GM12878 (cell line): ENCODE results near the gene GLUL. TPM values are rescaled to one million over a fixed set of nuclear protein-coding genes. Genes with fewer than 3 reads are reported as not detected.

ENCODE experiments used
- ATAC-seq: fragments of 200-7000 bp; cut with Tn5 transposase; 3 replicates; pipeline ENCODE4 v1.9.1; 2020; ENCODE audit warnings: mild to moderate bottlenecking, moderate library complexity
- BruUV-seq: library from RNA; stranded (reverse); fragments of 400-500 nt; replicated peaks from 2 replicates; lab custom pipeline; 2021; lab: Mats Ljungman, UMichigan
- CTCF ChIA-PET: fragments of 300-600 bp; sonication (Branson Sonifier 250); formaldehyde crosslinking; extraction: SDS; loops from one replicate; lab custom pipeline; 2021; ENCODE audit warnings: inconsistent platforms; lab: Yijun Ruan, JAX
- POLR2A ChIA-PET: fragments of 350-600 bp; formaldehyde crosslinking; extraction: SDS; loops from one replicate; lab custom pipeline; 2021; ENCODE audit warnings: inconsistent platforms; lab: Charles Lee
- RAD21 ChIA-PET: fragments of 300-600 bp; sonication (Branson Sonifier 250); formaldehyde crosslinking; loops from one replicate; lab custom pipeline; 2023; ENCODE audit warnings: antibody characterized with exemption; ENCODE audit not compliant: unreplicated experiment; lab: Charles Lee
- SMC1A ChIA-PET: fragments of 300-600 bp; sonication (Branson Sonifier 250); formaldehyde crosslinking; loops from one replicate; lab custom pipeline; 2023; ENCODE audit not compliant: unreplicated experiment, uncharacterized antibody; lab: Charles Lee
- DNase-seq: peaks from one replicate; pipeline ENCODE4 v3.0.0-alpha.2; 2011; ENCODE audit warnings: low read depth, low spot score
- FAIRE-seq: peaks from 3 replicates; lab custom pipeline; 2011; peaks lifted over from hg19 to GRCh38; lab: Jason Lieb, UNC
- H2AFZ ChIP-seq: 2 replicates; pipeline ENCODE4 v1.6.0; 2011; ENCODE audit warnings: low read depth, low read length, control low read depth; ENCODE audit not compliant: control insufficient read depth
- H3K27ac ChIP-seq: 2 replicates; pipeline ENCODE4 v1.5.1; 2011; ENCODE audit warnings: control low read depth; ENCODE audit not compliant: control insufficient read depth, insufficient read depth
- H3K27me3 ChIP-seq, 2 experiments: replicated peaks in 1 of 2; 2 replicates each; pipeline versions ENCODE4 v1.6.0 to v1.6.1; 2011; ENCODE audit warnings: low read length in 1 of 2; ENCODE audit not compliant: control insufficient read depth in 2 of 2, insufficient read depth in 2 of 2
- H3K36me3 ChIP-seq, 2 experiments: 2 replicates each; pipeline ENCODE4 v1.5.1; 2011; ENCODE audit warnings: low read length in 1 of 2; ENCODE audit not compliant: control insufficient read depth in 2 of 2, insufficient read depth in 2 of 2
- H3K4me1 ChIP-seq: 2 replicates; pipeline ENCODE4 v1.6.1; 2011; ENCODE audit warnings: mild to moderate bottlenecking, low read length, moderate library complexity, mixed read lengths; ENCODE audit not compliant: control insufficient read depth, insufficient read depth
- H3K4me2 ChIP-seq: 2 replicates; pipeline ENCODE4 v1.6.0; 2011; ENCODE audit warnings: control low read depth; ENCODE audit not compliant: control insufficient read depth, insufficient read depth
- H3K4me3 ChIP-seq: fragments of 200-600 bp; sonication (generic); 2 replicates; pipeline ENCODE4 v1.5.1; 2016
- H3K79me2 ChIP-seq: 2 replicates; pipeline ENCODE4 v1.6.0; 2011; ENCODE audit warnings: low read length; ENCODE audit not compliant: control insufficient read depth, insufficient read depth
- H3K9ac ChIP-seq: 2 replicates; pipeline ENCODE4 v1.8.0; 2011; ENCODE audit warnings: low read length, control low read depth, mixed read lengths; ENCODE audit not compliant: control insufficient read depth, insufficient read depth
- H3K9me3 ChIP-seq: replicated peaks from 3 replicates; pipeline ENCODE4 v1.5.1; 2011; ENCODE audit warnings: mild to moderate bottlenecking, low read length; ENCODE audit not compliant: control insufficient read depth, insufficient read depth
- H4K20me1 ChIP-seq: 2 replicates; pipeline ENCODE4 v1.6.0; 2011; ENCODE audit not compliant: control insufficient read depth, insufficient read depth
- ATF3 ChIP-seq: IDR thresholded peaks from 2 replicates; pipeline ENCODE4 v1.6.1; 2011; ENCODE audit warnings: low read depth, mild to moderate bottlenecking, low read length, moderate library complexity, borderline replicate concordance; ENCODE audit errors: extremely low read depth
- BCL3 ChIP-seq: IDR thresholded peaks from 2 replicates; pipeline ENCODE4 v1.6.1; 2011; ENCODE audit warnings: borderline replicate concordance, low read depth, mild to moderate bottlenecking, moderate library complexity, low read length; ENCODE audit not compliant: insufficient read depth, poor library complexity, severe bottlenecking
- BRCA1 ChIP-seq: IDR thresholded peaks from 2 replicates; pipeline ENCODE4 v1.6.1; 2011; ENCODE audit warnings: low read depth, low read length, improper control_type of control experiment
- CBFB ChIP-seq: IDR thresholded peaks from 2 replicates; pipeline ENCODE4 v1.6.1; 2016; ENCODE audit warnings: antibody characterized with exemption, low read depth
- FOXK2 ChIP-seq: fragments of 450-650 bp; IDR thresholded peaks from 2 replicates; pipeline ENCODE4 v1.6.1; 2017; ENCODE audit warnings: mild to moderate bottlenecking, moderate library complexity
- IKZF1 ChIP-seq: fragments of 450-650 bp; conservative IDR thresholded peaks from 2 replicates; pipeline ENCODE4 v1.6.1; 2017; ENCODE audit warnings: antibody characterized with exemption, mild to moderate bottlenecking
- KDM1A ChIP-seq: fragments of 200-600 bp; sonication (generic); IDR thresholded peaks from 2 replicates; pipeline ENCODE4 v1.6.1; 2016; ENCODE audit warnings: borderline replicate concordance
- MYB ChIP-seq: fragments of 150-350 bp; IDR thresholded peaks from 2 replicates; pipeline ENCODE4 v1.6.1; 2014; ENCODE audit warnings: mild to moderate bottlenecking, low read depth, low read length, borderline replicate concordance
- NR2F1 ChIP-seq: fragments of 450-650 bp; conservative IDR thresholded peaks from 2 replicates; pipeline ENCODE4 v1.6.1; 2017; ENCODE audit warnings: mild to moderate bottlenecking
- PBX3 ChIP-seq: IDR thresholded peaks from 2 replicates; pipeline ENCODE4 v1.6.1; 2011; ENCODE audit warnings: mild to moderate bottlenecking, low read depth, low read length, moderate library complexity; ENCODE audit not compliant: insufficient replicate concordance
- PKNOX1 ChIP-seq: fragments of 450-650 bp; IDR thresholded peaks from 2 replicates; pipeline ENCODE4 v1.6.1; 2016; ENCODE audit warnings: mild to moderate bottlenecking
- POLR2AphosphoS5 ChIP-seq: IDR thresholded peaks from 2 replicates; pipeline ENCODE4 v1.6.1; 2011; ENCODE audit warnings: mild to moderate bottlenecking, low read length, inconsistent platforms
- RELA ChIP-seq: fragments of 450-650 bp; IDR thresholded peaks from 2 replicates; pipeline ENCODE4 v1.8.0; 2014; ENCODE audit warnings: borderline replicate concordance; ENCODE audit not compliant: partially characterized antibody
- SREBF2 ChIP-seq: IDR thresholded peaks from 2 replicates; pipeline ENCODE4 v1.6.1; 2012; ENCODE audit warnings: mild to moderate bottlenecking, low read length
- SRF ChIP-seq, 2 experiments: IDR thresholded peaks; 2 replicates each; pipeline ENCODE4 v1.6.1; 2011; ENCODE audit warnings: low read depth in 2 of 2, low read length in 2 of 2, mild to moderate bottlenecking in 1 of 2, moderate library complexity in 1 of 2
- TBL1XR1 ChIP-seq: IDR thresholded peaks from 2 replicates; pipeline ENCODE4 v1.6.1; 2012; ENCODE audit warnings: low read depth, low read length, improper control_type of control experiment
- TCF12 ChIP-seq: IDR thresholded peaks from 2 replicates; pipeline ENCODE4 v1.6.1; 2011; ENCODE audit warnings: low read depth, mild to moderate bottlenecking, low read length
- USF1 ChIP-seq: IDR thresholded peaks from 2 replicates; pipeline ENCODE4 v1.6.1; 2011; ENCODE audit warnings: borderline replicate concordance, low read depth, mild to moderate bottlenecking, moderate library complexity, mixed read lengths, low read length; ENCODE audit not compliant: insufficient read depth; ENCODE audit errors: extremely low read length
- WGBS: methylation state at CpG from one replicate; pipeline ENCODE4 v1.1.6; 2016; ENCODE audit warnings: low lambda C conversion rate; ENCODE audit not compliant: insufficient replicate concordance, insufficient coverage; ENCODE audit errors: missing lambda C conversion rate; 5-methylcytosine and 5-hydroxymethylcytosine counted together
- in situ Hi-C: fragments of 300-500 bp; cut with MboI; formaldehyde crosslinking; loops from 9 replicates; pipeline ENCODE4 v1.14.3; 2018; ENCODE audit warnings: mixed read lengths
- intact Hi-C: fragments of 100-400 bp; cut with micrococcal nuclease; formaldehyde crosslinking; loops from one replicate; pipeline ENCODE4 v1.14.2; 2022; ENCODE audit not compliant: unreplicated experiment
- polyA plus RNA-seq, 11 experiments: library from polyadenylated mRNA; depleted of rRNA in 4 of 11; unstranded in 6 of 11; stranded (reverse) in 5 of 11; fragments of >200 nt; fragmentation: Nextera tagmentation in 4 of 11; fragmentation: Illumina TruSeq in 1 of 11; extraction: Ambion mirVana in 4 of 11; extraction: Trizol in 1 of 11; gene quantifications; 1 replicate in 1 of 11; 2 replicates in 10 of 11; pipeline versions ENCODE4 v1.2.1 to v1.2.3, GENCODE V29; 2011 to 2016; ENCODE audit warnings: inconsistent platforms in 2 of 11, missing spikeins in 2 of 11, low read depth in 1 of 11
- total RNA-seq, 4 experiments: library from RNA; depleted of rRNA in 3 of 4; stranded (reverse); fragments of >200 nt in 3 of 4; fragmentation: Illumina TruSeq in 1 of 4; extraction: Trizol in 1 of 4; gene quantifications; 2 replicates each; pipeline versions ENCODE4 v1.2.1 to v1.2.3, GENCODE V29; 2013 to 2021

Gene GLUL
- total and polyA plus RNA-seq, 10 of the 15 experiments (the other 5 are each of a cell fraction or from before 2014, with no cell fraction given): 2.3 to 392 (median 164) TPM

- TF ChIP-seq PBX3 (no peak), NR2F1 (no peak)
Observed at GRCh38 chr1:182410620-182411273, 19.2 kb upstream of the GLUL start (continued).

- ChIA-PET SMC1A (interaction anchor here (0.6 kb wide), 1 partner anchor 88 kb away, joined by 3 read pairs; no protein-coding TSS in a partner anchor), RAD21 (no interaction called here), CTCF (interaction anchor here (1.0 to 1.1 kb wide), 2 partner anchors 12 to 14 kb away, joined by 3 read pairs; no protein-coding TSS in a partner anchor), POLR2A (no interaction called here)
- 66% methylated on average over 4 of the region's 4 CpGs for WGBS
- FAIRE-seq (no peak), DNase-seq (no peak), ATAC-seq (no peak)
- in situ Hi-C loops: no loop called here
- Histone ChIP-seq H3K9ac (no peak overlapping the region), H3K4me1 (no peaks in the 10 kb centered on the region), H3K9me3 (no peaks in the 10 kb centered on the region; the same call in 2 of the 3 replicates), H3K27ac (no peak overlapping the region), H3K4me2 (no peak overlapping the region), H3K27me3 (no peaks in the 10 kb centered on the region), H2AFZ (no peak overlapping the region), H3K36me3 (no peaks in the 10 kb centered on the region), H3K4me3 (no peak overlapping the region), H3K79me2 (no peaks in the 10 kb centered on the region), H4K20me1 (no peaks in the 10 kb centered on the region)
- BruUV-seq: no TSS peak
- intact Hi-C loops: no loop called here
- no peak for TF ChIP-seq CBFB
- TF ChIP-seq KDM1A: no peak
- no peak for TF ChIP-seq TCF12
- TF ChIP-seq SREBF2: no peak
- no peak for TF ChIP-seq SRF (IDR thresholded peaks at IDR 0.05; ENCODE audit: low read depth in 2 of 2, low read length in 2 of 2)
- TF ChIP-seq FOXK2: no peak
- TF ChIP-seq MYB: no peak
- no peak for TF ChIP-seq USF1
- TF ChIP-seq IKZF1: no peak
- no peak for TF ChIP-seq TBL1XR1
- no peak for TF ChIP-seq POLR2AphosphoS5
- TF ChIP-seq RELA: no peak
- no peak for TF ChIP-seq BRCA1
- TF ChIP-seq ATF3: no peak
- no peak for TF ChIP-seq BCL3
- TF ChIP-seq PKNOX1: no peak
Observed at GRCh38 chr1:182410138-182410537, 18.5 kb upstream of the GLUL start.
